K562 (cell line): ENCODE data around the gene TRAPPC12. TPM values are rescaled to one million over a fixed set of nuclear protein-coding genes. Genes with fewer than 3 reads are reported as not detected.

Source experiments
- ATAC-seq: fragments of 200-7000 bp; cut with Tn5 transposase; 3 replicates; pipeline ENCODE4 v1.9.1; 2020; ENCODE audit warnings: moderate library complexity
- BruUV-seq: library from RNA; stranded (reverse); fragments of 400-500 nt; replicated peaks from 2 replicates; lab custom pipeline; 2021; lab: Mats Ljungman, UMichigan
- CTCF ChIA-PET: fragments of 300-600 bp; formaldehyde crosslinking; extraction: SDS; loops from one replicate; lab custom pipeline; 2021; ENCODE audit warnings: low intra/inter-chr PET ratio; lab: Yijun Ruan, JAX
- POLR2A ChIA-PET: fragments of 300-600, 350-650 bp; sonication (Branson Sonifier 250); formaldehyde crosslinking; extraction: SDS; loops from one replicate; lab custom pipeline; 2021; ENCODE audit warnings: antibody characterized with exemption, inconsistent platforms; lab: Yijun Ruan, JAX
- DNase-seq, 4 experiments: peaks; one replicate each; pipeline versions ENCODE4 v3.0.0 to v3.0.0-alpha.2; 2011 to 2018; ENCODE audit warnings: low spot score in 3 of 4, mixed read lengths in 3 of 4; ENCODE audit errors: extremely low read depth in 1 of 4
- FAIRE-seq: peaks from 2 replicates; lab custom pipeline; 2011; peaks lifted over from hg19 to GRCh38; lab: Jason Lieb, UNC
- H2AFZ ChIP-seq: 2 replicates; pipeline ENCODE4 v1.6.0; 2011; ENCODE audit warnings: low read depth, low read length, control low read depth, inconsistent platforms
- H3K27ac ChIP-seq: fragments of 200-600 bp; 3 replicates; pipeline ENCODE4 v1.8.0; 2011; ENCODE audit warnings: low read depth, mild to moderate bottlenecking, control low read depth, inconsistent platforms, low read length, moderate library complexity, mixed read lengths; ENCODE audit errors: extremely low read depth
- H3K27me3 ChIP-seq, 2 experiments: fragments of 300-600 bp in 1 of 2; 2 replicates in 1 of 2; 3 replicates in 1 of 2; pipeline versions ENCODE4 v1.6.0 to v1.8.0; 2011; ENCODE audit warnings: inconsistent platforms in 2 of 2, low read length in 2 of 2, mild to moderate bottlenecking in 1 of 2, mixed read lengths in 1 of 2, moderate library complexity in 1 of 2; ENCODE audit not compliant: control insufficient read depth in 2 of 2, insufficient read depth in 2 of 2
- H3K36me3 ChIP-seq: fragments of 300-600 bp; 3 replicates; pipeline ENCODE4 v1.8.0; 2011; ENCODE audit warnings: mild to moderate bottlenecking, low read length, inconsistent platforms; ENCODE audit not compliant: control insufficient read depth, insufficient read depth
- H3K4me1 ChIP-seq, 2 experiments: fragments of 200-600 bp in 1 of 2; replicated peaks in 1 of 2; 2 replicates in 1 of 2; 3 replicates in 1 of 2; pipeline versions ENCODE4 v1.5.1 to v1.8.0; 2011; ENCODE audit warnings: inconsistent platforms in 2 of 2, low read length in 2 of 2, mild to moderate bottlenecking in 1 of 2, mixed read lengths in 1 of 2, moderate library complexity in 1 of 2; ENCODE audit not compliant: control insufficient read depth in 2 of 2, insufficient read depth in 2 of 2
- H3K4me2 ChIP-seq: 2 replicates; pipeline ENCODE4 v1.6.1; 2011; ENCODE audit warnings: low read length, control low read depth, inconsistent platforms, mixed read lengths; ENCODE audit not compliant: insufficient read depth
- H3K4me3 ChIP-seq: fragments of 200-600 bp; sonication (generic), shearing (Covaris generic); 2 replicates; pipeline ENCODE4 v1.5.1; 2016; ENCODE audit warnings: control low read depth, inconsistent platforms
- H3K79me2 ChIP-seq: fragments of 200-600 bp; 3 replicates; pipeline ENCODE4 v1.8.0; 2011; ENCODE audit warnings: low read length, inconsistent platforms; ENCODE audit not compliant: control insufficient read depth, insufficient read depth
- H3K9ac ChIP-seq, 2 experiments: 2 replicates each; pipeline versions ENCODE4 v1.6.0 to v1.6.1; 2011; ENCODE audit warnings: low read depth in 2 of 2, low read length in 2 of 2, control low read depth in 1 of 2, inconsistent platforms in 1 of 2, mild to moderate bottlenecking in 1 of 2, mixed read lengths in 1 of 2; ENCODE audit not compliant: insufficient read depth in 1 of 2
- H3K9me1 ChIP-seq: one replicate; pipeline ENCODE4 v1.6.0; 2011; ENCODE audit warnings: inconsistent platforms, mild to moderate bottlenecking, low read length, moderate library complexity; ENCODE audit not compliant: control insufficient read depth, insufficient read depth
- H3K9me3 ChIP-seq: replicated peaks from 2 replicates; pipeline ENCODE4 v1.5.1; 2011; ENCODE audit warnings: low read depth, low read length, inconsistent platforms; ENCODE audit not compliant: control insufficient read depth, insufficient read depth
- H4K20me1 ChIP-seq: replicated peaks from 2 replicates; pipeline ENCODE4 v1.6.1; 2011; ENCODE audit warnings: low read length, inconsistent platforms, mixed read lengths; ENCODE audit not compliant: control insufficient read depth, insufficient read depth
- CREM ChIP-seq: IDR thresholded peaks from 2 replicates; pipeline ENCODE4 v1.6.1; 2014; ENCODE audit warnings: antibody characterized with exemption, low read depth
- CUX1 ChIP-seq: fragments of 200-800 bp; sonication (Bioruptor generic); IDR thresholded peaks from 2 replicates; pipeline ENCODE4 v1.6.1; 2016; ENCODE audit warnings: missing genetic modification characterization, missing compliant biosample characterization
- ELK3 ChIP-seq: fragments of 450-650 bp; formaldehyde crosslinking; IDR thresholded peaks from 2 replicates; pipeline ENCODE4 v1.4.0; 2020; ENCODE audit warnings: mild to moderate bottlenecking
- HMG20B ChIP-seq: fragments of 250-450 bp; sonication (Bioruptor Pico); IDR thresholded peaks from 2 replicates; pipeline ENCODE4 v1.5.0; 2021; ENCODE audit warnings: mild to moderate bottlenecking
- LEF1 ChIP-seq: fragments of 450-650 bp; IDR thresholded peaks from 2 replicates; pipeline ENCODE4 v1.6.1; 2016; ENCODE audit warnings: mild to moderate bottlenecking
- MTA3 ChIP-seq: fragments of 450-650 bp; formaldehyde crosslinking; IDR thresholded peaks from 2 replicates; pipeline ENCODE4 v1.6.1; 2017; ENCODE audit warnings: mild to moderate bottlenecking, borderline replicate concordance
- MYBL2 ChIP-seq, 2 experiments: fragments of 450-650 bp in 1 of 2; sonication (generic) in 1 of 2; formaldehyde crosslinking in 1 of 2; IDR thresholded peaks; 2 replicates each; pipeline versions ENCODE4 v1.6.1 to v1.8.1; 2017 to 2022; ENCODE audit warnings: borderline replicate concordance in 1 of 2, inconsistent platforms in 1 of 2, low read depth in 1 of 2, mild to moderate bottlenecking in 1 of 2, missing genetic modification reagents in 1 of 2, moderate library complexity in 1 of 2
- POLR2H ChIP-seq: IDR thresholded peaks from 2 replicates; pipeline ENCODE4 v1.6.1; 2016; ENCODE audit warnings: missing genetic modification characterization, low read depth, mild to moderate bottlenecking, control low read depth, missing compliant biosample characterization, moderate library complexity
- SRSF1 ChIP-seq: fragments of 200-400 bp; formaldehyde crosslinking; IDR thresholded peaks from 2 replicates; pipeline ENCODE4 v1.6.1; 2017; ENCODE audit warnings: mild to moderate bottlenecking, low read depth, low read length, moderate library complexity
- TAF1 ChIP-seq: IDR thresholded peaks from 2 replicates; pipeline ENCODE4 v1.6.1; 2011; ENCODE audit warnings: mild to moderate bottlenecking, low read length, moderate library complexity; ENCODE audit not compliant: insufficient read depth, control insufficient read depth, severe bottlenecking; ENCODE audit errors: extremely low read depth
- ZNF717 ChIP-seq: fragments of 250-450 bp; sonication (Bioruptor Pico); IDR thresholded peaks from 2 replicates; pipeline ENCODE4 v1.5.0; 2021
- WGBS: fragments of 100-300 bp; shearing (Covaris generic); methylation state at CpG from one replicate; pipeline ENCODE4 v1.1.6; 2016; ENCODE audit warnings: low coverage, mixed read lengths; ENCODE audit not compliant: insufficient coverage; ENCODE audit errors: missing lambda C conversion rate; 5-methylcytosine and 5-hydroxymethylcytosine counted together
- in situ Hi-C: fragments of 300-500 bp; cut with MboI; formaldehyde crosslinking; loops from 4 replicates; pipeline ENCODE4 v1.15.0; 2018; ENCODE audit warnings: inconsistent platforms, mixed read lengths
- intact Hi-C: fragments of 100-400 bp; cut with micrococcal nuclease; formaldehyde crosslinking; loops from 2 replicates; pipeline ENCODE4 v1.14.2; 2022
- polyA plus RNA-seq, 8 experiments: library from polyadenylated mRNA; depleted of rRNA in 4 of 8; stranded (reverse) in 5 of 8; unstranded in 3 of 8; fragments of >200 nt; fragmentation: Nextera tagmentation in 2 of 8; fragmentation: Illumina TruSeq in 1 of 8; extraction: Ambion mirVana in 2 of 8; extraction: Trizol in 1 of 8; gene quantifications; 2 replicates each; pipeline versions ENCODE4 v1.2.1 to v1.2.3, GENCODE V29; 2011 to 2014; ENCODE audit warnings: inconsistent platforms in 1 of 8, missing spikeins in 1 of 8
- total RNA-seq, 7 experiments: library from RNA; depleted of rRNA in 6 of 7; stranded (reverse); fragments of >200 nt in 6 of 7; fragmentation: Illumina TruSeq in 2 of 7; extraction: Trizol in 2 of 7; gene quantifications; 2 replicates each; pipeline versions ENCODE4 v1.2.1 to v1.2.3, GENCODE V29; 2011 to 2021; ENCODE audit warnings: low replicate concordance in 1 of 7

The TRAPPC12 gene
- total and polyA plus RNA-seq, 9 of the 15 experiments (the other 6 are each of a cell fraction or from before 2014, with no cell fraction given), result 8.0 to 75.2 (median 39.1) TPM

GRCh38 chr2:3413697-3414096 is 34.2 kb downstream of the TRAPPC12 start:
- H3K9me3 ChIP-seq, result no peaks in the 10 kb centered on the region
- H3K27ac ChIP-seq, result no peak overlapping the region
- H3K9ac ChIP-seq, result no peak overlapping the region
- no peak overlapping the region for H3K4me3 ChIP-seq
- intact Hi-C loops (no loop called here), in situ Hi-C loops (no loop called here)
- WGBS, result 87% methylated on average over 4 of the region's 4 CpGs
- POLR2A ChIA-PET, result interaction anchor here (0.6 to 1.9 kb wide), 3 partner anchors 9 to 122 kb away, joined by 4 to 9 read pairs (median 5); no protein-coding TSS in a partner anchor
- ATAC-seq, result no peak
- no peak overlapping the region for H3K4me2 ChIP-seq
- H2AFZ ChIP-seq, result no peak overlapping the region
- CTCF ChIA-PET, result no interaction called here
- peaks cover 0 to 3% of the 10 kb centered on the region in 2 experiments; a peak in 1 of 5 replicates for H3K4me1 ChIP-seq
- no peak for DNase-seq
- no peaks in the 10 kb centered on the region for H3K79me2 ChIP-seq
- H4K20me1 ChIP-seq, result no peaks in the 10 kb centered on the region
- no peak for FAIRE-seq
- no peaks in the 10 kb centered on the region for H3K27me3 ChIP-seq
- peaks cover 27% of the 10 kb centered on the region; the same call in 2 of the 3 replicates for H3K36me3 ChIP-seq
- BruUV-seq, result no TSS peak
- no peaks in the 10 kb centered on the region for H3K9me1 ChIP-seq
- TF ChIP-seq CREM, result no peak
- no peak for TF ChIP-seq CUX1 (CRISPR knock-in tag)
- TF ChIP-seq HMG20B (CRISPR knock-in tag), result no peak
- TF ChIP-seq ZNF717 (CRISPR knock-in tag), result no peak
- TF ChIP-seq POLR2H (tag), result no peak
- no peak for TF ChIP-seq ELK3
- TF ChIP-seq MYBL2 (IDR thresholded peaks at IDR 0.05; ENCODE audit: low read depth), result no peak
- no peak for TF ChIP-seq MYBL2 (CRISPR knock-in tag; IDR thresholded peaks at IDR 0.05; ENCODE audit: borderline replicate concordance)
- no peak for TF ChIP-seq SRSF1
- TF ChIP-seq TAF1, result no peak
- TF ChIP-seq LEF1, result no peak
- TF ChIP-seq MTA3, result no peak
